HK-2 (cell line): ENCODE data around the gene FTHL17.

Experiments
- DNase-seq: peaks from one replicate; pipeline ENCODE4 v3.0.0-alpha.2; 2018; ENCODE audit not compliant: unreplicated experiment

Gene FTHL17

GRCh38 chrX:31038575-31039326, 33.1 kb downstream of the FTHL17 start:
- DNase-seq, result peak; percentile 4

- DNase-seq, result peak; percentile 44
Measured at GRCh38 chrX:31036895-31037294, 34.9 kb downstream of the FTHL17 start.

GRCh38 chrX:31027351-31027750, 44.5 kb downstream of the FTHL17 start:
- no peak for DNase-seq

GRCh38 chrX:31024866-31025265, 47.0 kb downstream of the FTHL17 start:
- DNase-seq, result no peak

GRCh38 chrX:31021537-31021936, 50.3 kb downstream of the FTHL17 start:
- DNase-seq, result no peak
